Heart right ventricle (tissue), 16 donors: ENCODE measurements around the gene TRAK1. TPM values are rescaled to one million over a fixed set of nuclear protein-coding genes. Genes with fewer than 3 reads are reported as not detected.
A peak's percentile ranks its signal among the peaks of the same experiment; 100 is the strongest.

ENCODE experiments used
- ATAC-seq, 8 donors: fragments of 200-7000 bp; cut with Tn5 transposase; one replicate each; pipeline ENCODE4 v1.9.1; 2020; ENCODE audit warnings: mild to moderate bottlenecking in 8 of 8, moderate library complexity in 8 of 8, moderate number of reproducible peaks in 1 of 8
- DNase-seq, 2 donors: peaks; one replicate each; pipeline ENCODE4 v3.0.0-alpha.2; 2020
- H3K27ac ChIP-seq, 10 donors: fragments of 200-600 bp; sonication (generic) in 2 of 10; one replicate each; pipeline versions ENCODE4 v1.5.0 to v1.8.0; 2020 to 2022; ENCODE audit warnings: mild to moderate bottlenecking in 3 of 10
- H3K27me3 ChIP-seq, 7 donors: fragments of 200-600 bp; one replicate each; pipeline ENCODE4 v1.8.0; 2021 to 2022; ENCODE audit warnings: mild to moderate bottlenecking in 2 of 7
- H3K36me3 ChIP-seq, 9 donors: fragments of 200-600 bp; sonication (generic) in 1 of 9; one replicate each; pipeline versions ENCODE4 v1.5.0 to v1.8.0; 2020 to 2022; ENCODE audit warnings: mild to moderate bottlenecking in 2 of 9
- H3K4me1 ChIP-seq, 9 donors: fragments of 200-600 bp; sonication (generic) in 1 of 9; one replicate each; pipeline versions ENCODE4 v1.5.0 to v1.8.0; 2020 to 2022; ENCODE audit warnings: mild to moderate bottlenecking in 4 of 9
- H3K4me3 ChIP-seq, 10 donors: fragments of 200-600 bp; sonication (generic) in 2 of 10; one replicate each; pipeline versions ENCODE4 v1.5.0 to v1.8.0; 2020 to 2022; ENCODE audit warnings: mild to moderate bottlenecking in 7 of 10, moderate library complexity in 2 of 10
- H3K9me3 ChIP-seq, 11 donors: fragments of 200-600 bp in 10 of 11; sonication (generic) in 2 of 11; one replicate each; pipeline versions ENCODE4 v1.5.0 to v1.8.0; 2013 to 2022; ENCODE audit warnings: mild to moderate bottlenecking in 2 of 11, control low read depth in 1 of 11, moderate library complexity in 1 of 11
- CTCF ChIP-seq, 9 donors: fragments of 200-600 bp; sonication (generic) in 2 of 9; IDR thresholded peaks; one replicate each; pipeline versions ENCODE4 v1.5.0 to v1.8.0; 2021 to 2022; ENCODE audit warnings: antibody characterized with exemption in 9 of 9, mild to moderate bottlenecking in 5 of 9, moderate library complexity in 1 of 9
- WGBS, 2 donors: extraction: QIAGEN DNeasy Blood & Tissue Kit; methylation state at CpG; one replicate each; pipeline ENCODE4 v1.1.7; 2013; ENCODE audit warnings: inconsistent platforms in 1 of 2; 5-methylcytosine and 5-hydroxymethylcytosine counted together
- intact Hi-C, 10 donors: fragments of 100-400 bp; cut with DNase I; formaldehyde crosslinking; loops; one replicate each; pipeline versions ENCODE4 v1.11.1 to v1.14.2; 2022
- polyA plus RNA-seq, 2 donors: library from polyadenylated mRNA; stranded (reverse); fragments of 200-250 nt; gene quantifications; one replicate each; pipeline ENCODE4 v1.2.3, GENCODE V29; 2013
- total RNA-seq, 10 donors: library from RNA; stranded (reverse); fragmentation: NEBNext Ultra II Directional in 3 of 10; extraction: Animal tissue kit (Norgen Biotek cat#: 25700) in 3 of 10; gene quantifications; one replicate each; pipeline versions ENCODE4 v1.2.1 to v1.2.4, GENCODE V29; 2021 to 2023
- donor health status: Arrhythmogenic right ventricular cardiomyopathy.
- donor health status: ischemic (EF 13 %, LVEDD 7.1; RV severe dilation, severe dysfunction).
- donor health status: healthy with polysubstance abuse.
- donor health status: DM: no; HTN: yes; CAD: no.
- donor health status: DM: no; HTN: no; CAD: no.
- donor health status: ischemic (EF 25% LVEDD 6.9; RV normal size, moderate dysfunction).
- donor health status: ischemic (EF 25% LVEDD 5.7; RV mildly dilated, moderate dysfunction).
- donor health status: healthy.
- donor health status: DM: yes; HTN: yes; CAD: no.
- donor health status: Ischemic cardiomyopathy.
- donor health status: ischemic (EF 35%, LVEDD 5.7; RV mildly dilated, moderate dysfunction).
- donor health status: nonischemic (EF 11% LVEDD 7.7; RV severe dilation, severe dysfunction).
- donor health status: DM: yes; HTN: yes; CAD: no.
- donor health status: PGD.
- donor health status: ischemic (EF 29% LVEDD 5.4; RV normal size, mild dysfunction).
- donor health status: nonischemic (EF 23%, LVEDD 6.1; RV moderate dilation, normal function).

The TRAK1 gene
- total and polyA plus RNA-seq, 12 donors: 35.5 to 423 (median 303) TPM

- WGBS, 2 donors: 44 to 52% methylated on average over 5 of the region's 5 CpGs
- Histone ChIP-seq H3K27ac (no peak overlapping the region), H3K27me3 (peaks cover 0 to 8% (median 0%) of the 10 kb centered on the region in 7 donors), H3K36me3 (peaks cover 0 to 20% (median 0%) of the 10 kb centered on the region in 9 donors), H3K4me3 (no peak overlapping the region), H3K9me3 (no peaks in the 10 kb centered on the region), H3K4me1 (peaks cover 2 to 18% (median 12%) of the 10 kb centered on the region in 9 donors)
- ATAC-seq (no peak), DNase-seq (no peak)
- intact Hi-C loops: loop anchor here in 2 of 10 donors (5.0 to 10.0 kb wide), 2 partner anchors 213 to 315 kb away; no protein-coding TSS in a partner anchor
- no peak for TF ChIP-seq CTCF (IDR thresholded peaks at IDR 0.05)
These were observed 138.2 kb downstream of the TRAK1 start for GRCh38 chr3:42229266-42229941.

- H3K36me3 ChIP-seq: peaks cover 0 to 13% (median 0%) of the 10 kb centered on the region in 9 donors
- 41 to 42% methylated on average over 14 of the region's 14 CpGs for WGBS, 2 donors
- no peak for DNase-seq
- H3K9me3 ChIP-seq: no peaks in the 10 kb centered on the region
- TF ChIP-seq CTCF (IDR thresholded peaks at IDR 0.05): peak in 8 of 9 donors; percentile 30 to 66 (median 59)
- no peak overlapping the region for H3K4me3 ChIP-seq
- H3K27me3 ChIP-seq: peaks cover 0 to 8% (median 0%) of the 10 kb centered on the region in 7 donors
- no peak overlapping the region for H3K27ac ChIP-seq
- peak in 2 of 8 donors; percentile 49 to 53 for ATAC-seq
- peaks cover 0 to 11% (median 7%) of the 10 kb centered on the region in 9 donors for H3K4me1 ChIP-seq
- intact Hi-C loops: loop anchor here in 9 of 10 donors (2.0 to 10.0 kb wide), 5 partner anchors 212 to 315 kb away; no protein-coding TSS in a partner anchor
These were observed 139.0 kb downstream of the TRAK1 start for GRCh38 chr3:42229942-42230688.

GRCh38 chr3:42230860-42231259, 139.7 kb downstream of the TRAK1 start:
- intact Hi-C loops: loop anchor here in 8 of 10 donors (2.0 to 10.0 kb wide), 5 partner anchors 211 to 314 kb away; no protein-coding TSS in a partner anchor

More at GRCh38 chr3:42230860-42231259, 139.7 kb downstream of the TRAK1 start:
- Histone ChIP-seq H3K9me3 (no peaks in the 10 kb centered on the region), H3K4me3 (no peak overlapping the region), H3K36me3 (peaks cover 0 to 6% (median 0%) of the 10 kb centered on the region in 9 donors), H3K27me3 (peaks cover 0 to 12% (median 0%) of the 10 kb centered on the region in 7 donors), H3K27ac (no peak overlapping the region), H3K4me1 (peaks cover 0 to 11% (median 7%) of the 10 kb centered on the region in 9 donors)
- ATAC-seq: no peak
- no peak for DNase-seq
- 91 to 92% methylated on average over 5 of the region's 5 CpGs for WGBS, 2 donors
- TF ChIP-seq CTCF (IDR thresholded peaks at IDR 0.05): no peak
